ENCODE measurements around the gene TMEM63A.

Gene TMEM63A

DNA sequence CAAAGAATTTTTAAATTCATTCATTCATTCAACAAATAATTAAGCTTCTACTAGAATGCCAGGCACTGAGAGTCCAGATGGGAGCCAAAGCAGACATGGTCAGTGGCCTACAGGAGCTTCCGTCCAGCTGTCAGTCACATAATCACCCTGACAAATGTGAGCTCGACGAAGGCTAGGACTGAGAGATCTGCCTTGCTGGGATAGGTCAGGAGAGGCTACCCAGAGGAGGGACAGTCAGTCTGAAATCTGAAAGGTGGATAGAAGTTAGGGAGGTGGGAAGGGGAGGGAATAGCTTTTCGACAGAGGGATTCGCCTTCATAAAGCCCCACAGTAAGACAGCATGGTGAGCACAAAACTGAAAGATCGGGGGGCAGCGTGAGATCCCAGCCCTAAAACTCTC, 64.0 kb downstream of the TMEM63A start:
- Histone ChIP-seq H3K27me3 (replicated peaks; ENCODE audit: insufficient read depth, low read length) (no peaks in the 10 kb centered on the region), H2AFZ (ENCODE audit: low read length) (no peak overlapping the region), H3K4me2 (ENCODE audit: low read depth, low read length) (no peak overlapping the region), H3K79me2 (ENCODE audit: low read length) (no peaks in the 10 kb centered on the region), H4K20me1 (ENCODE audit: insufficient read depth, low read length) (no peaks in the 10 kb centered on the region), H3K4me1 (ENCODE audit: low read length) (no peaks in the 10 kb centered on the region), H3K9me2 (replicated peaks; ENCODE audit: insufficient read depth, low read length) (no peaks in the 10 kb centered on the region), H3K4me3 (ENCODE audit: low read length) (no peak overlapping the region), H3K9me3 (replicated peaks; ENCODE audit: insufficient read depth, low read length) (no peaks in the 10 kb centered on the region), H3K9ac (ENCODE audit: low read length) (no peak overlapping the region), H3F3A (ENCODE audit: insufficient read depth, low read length) (no peaks in the 10 kb centered on the region), H3K36me3 (replicated peaks; ENCODE audit: insufficient read depth, low read length) (no peaks in the 10 kb centered on the region), H3K27ac (ENCODE audit: low read length) (no peak overlapping the region)
- DNase-seq, result no peak
- TF ChIP-seq, protein P1, sequence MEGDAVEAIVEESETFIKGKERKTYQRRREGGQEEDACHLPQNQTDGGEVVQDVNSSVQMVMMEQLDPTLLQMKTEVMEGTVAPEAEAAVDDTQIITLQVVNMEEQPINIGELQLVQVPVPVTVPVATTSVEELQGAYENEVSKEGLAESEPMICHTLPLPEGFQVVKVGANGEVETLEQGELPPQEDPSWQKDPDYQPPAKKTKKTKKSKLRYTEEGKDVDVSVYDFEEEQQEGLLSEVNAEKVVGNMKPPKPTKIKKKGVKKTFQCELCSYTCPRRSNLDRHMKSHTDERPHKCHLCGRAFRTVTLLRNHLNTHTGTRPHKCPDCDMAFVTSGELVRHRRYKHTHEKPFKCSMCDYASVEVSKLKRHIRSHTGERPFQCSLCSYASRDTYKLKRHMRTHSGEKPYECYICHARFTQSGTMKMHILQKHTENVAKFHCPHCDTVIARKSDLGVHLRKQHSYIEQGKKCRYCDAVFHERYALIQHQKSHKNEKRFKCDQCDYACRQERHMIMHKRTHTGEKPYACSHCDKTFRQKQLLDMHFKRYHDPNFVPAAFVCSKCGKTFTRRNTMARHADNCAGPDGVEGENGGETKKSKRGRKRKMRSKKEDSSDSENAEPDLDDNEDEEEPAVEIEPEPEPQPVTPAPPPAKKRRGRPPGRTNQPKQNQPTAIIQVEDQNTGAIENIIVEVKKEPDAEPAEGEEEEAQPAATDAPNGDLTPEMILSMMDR (IDR thresholded peaks at IDR 0.05; ENCODE audit: low read length), result no peak
- TF ChIP-seq EZH2 (optimal IDR thresholded peaks at IDR 0.05; ENCODE audit: low read depth, low read length) (no peak), EZH2phosphoT487 (IDR thresholded peaks at IDR 0.05; ENCODE audit: low read length) (no peak)

DNA sequence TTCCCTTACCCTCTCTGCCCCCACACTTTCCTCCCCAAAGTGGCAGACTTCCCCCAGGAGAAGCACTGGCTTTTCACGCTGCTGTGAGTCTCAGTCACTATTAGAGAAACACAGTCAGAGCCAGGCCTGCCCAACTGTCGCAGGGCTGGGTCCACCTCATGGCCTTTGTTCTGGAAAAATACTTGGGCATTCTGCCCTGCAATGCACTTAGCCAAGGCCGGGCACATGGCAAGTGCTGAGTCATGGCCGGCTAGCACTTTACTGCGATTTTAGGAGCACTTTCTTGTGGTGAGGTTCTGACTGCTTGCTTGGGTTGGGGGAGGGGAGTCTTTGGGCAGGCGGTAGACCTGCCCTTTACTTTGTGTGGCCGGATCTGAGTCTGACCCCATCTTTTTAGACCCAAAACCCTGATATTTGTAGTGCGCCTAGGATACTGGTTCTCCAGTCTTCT, 64.5 kb downstream of the TMEM63A start:
- H3F3A ChIP-seq (ENCODE audit: insufficient read depth, low read length), result no peaks in the 10 kb centered on the region
- no peaks in the 10 kb centered on the region for H4K20me1 ChIP-seq (ENCODE audit: insufficient read depth, low read length)
- no peak overlapping the region for H3K4me3 ChIP-seq (ENCODE audit: low read length)
- DNase-seq, result no peak
- H3K36me3 ChIP-seq (replicated peaks; ENCODE audit: insufficient read depth, low read length), result no peaks in the 10 kb centered on the region
- H3K4me2 ChIP-seq (ENCODE audit: low read depth, low read length), result no peak overlapping the region
- TF ChIP-seq, protein P1 (IDR thresholded peaks at IDR 0.05; ENCODE audit: low read length), result no peak
- no peak for TF ChIP-seq EZH2phosphoT487 (IDR thresholded peaks at IDR 0.05; ENCODE audit: low read length)
- TF ChIP-seq EZH2 (optimal IDR thresholded peaks at IDR 0.05; ENCODE audit: low read depth, low read length), result no peak
- H3K9me3 ChIP-seq (replicated peaks; ENCODE audit: insufficient read depth, low read length), result no peaks in the 10 kb centered on the region
- H2AFZ ChIP-seq (ENCODE audit: low read length), result no peak overlapping the region
- no peaks in the 10 kb centered on the region for H3K27me3 ChIP-seq (replicated peaks; ENCODE audit: insufficient read depth, low read length)
- H3K79me2 ChIP-seq (ENCODE audit: low read length), result no peaks in the 10 kb centered on the region
- H3K4me1 ChIP-seq (ENCODE audit: low read length), result no peaks in the 10 kb centered on the region
- no peak overlapping the region for H3K27ac ChIP-seq (ENCODE audit: low read length)
- no peak overlapping the region for H3K9ac ChIP-seq (ENCODE audit: low read length)
- H3K9me2 ChIP-seq (replicated peaks; ENCODE audit: insufficient read depth, low read length), result no peaks in the 10 kb centered on the region

DNA sequence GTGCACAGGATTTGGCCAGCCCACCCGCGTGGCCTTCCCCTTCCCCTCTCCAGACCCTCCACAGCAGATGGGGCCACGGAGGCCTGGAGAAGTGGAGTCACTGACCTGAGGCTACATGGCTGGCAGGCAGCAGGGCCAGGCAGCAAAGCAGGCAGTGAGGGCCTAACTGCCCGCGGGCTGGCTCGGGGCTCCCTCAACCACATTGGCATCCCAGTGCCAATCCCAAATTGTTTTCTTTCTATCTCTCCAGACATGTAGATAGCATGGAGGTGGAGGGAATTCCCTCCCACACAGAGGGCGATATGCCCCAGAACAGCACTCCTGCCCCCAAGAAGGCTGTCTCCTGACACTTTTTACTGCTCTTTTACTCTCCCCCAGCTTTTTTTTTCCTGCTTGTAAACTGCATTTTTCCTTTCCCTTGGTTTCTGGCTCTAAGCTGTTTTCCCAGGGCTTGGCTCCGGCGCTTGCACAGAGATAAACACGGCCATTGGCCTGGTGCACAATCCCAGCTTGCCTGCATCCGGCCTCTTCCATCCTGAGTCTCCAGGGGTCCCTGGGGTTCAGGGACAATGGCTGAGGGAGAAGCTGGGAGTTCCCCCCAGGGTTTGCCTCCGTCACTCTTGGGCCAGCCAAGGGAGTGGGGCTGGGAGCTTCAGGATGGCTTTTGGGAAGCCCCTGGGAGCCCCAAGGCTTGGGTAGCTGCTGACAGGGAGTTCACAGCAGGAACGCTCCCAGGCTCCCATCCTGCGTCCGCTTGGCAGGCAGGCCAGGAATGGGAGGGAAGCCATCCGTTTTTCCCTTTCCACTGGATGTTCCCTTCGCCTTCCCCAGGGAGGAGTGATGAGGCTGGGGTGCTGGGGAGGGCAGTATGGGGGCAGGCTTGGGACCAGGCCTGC, 65.3 kb downstream of the TMEM63A start:
- H3K9me3 ChIP-seq (replicated peaks; ENCODE audit: insufficient read depth, low read length), result no peaks in the 10 kb centered on the region
- H4K20me1 ChIP-seq (ENCODE audit: insufficient read depth, low read length), result no peaks in the 10 kb centered on the region
- H3F3A ChIP-seq (ENCODE audit: insufficient read depth, low read length), result 0 out of 2 replicates have a peak, but pooled peaks cover under 1% of the 10 kb centered on the region
- no peaks in the 10 kb centered on the region for H3K4me1 ChIP-seq (ENCODE audit: low read length)
- no peak overlapping the region for H3K9ac ChIP-seq (ENCODE audit: low read length)
- H3K27me3 ChIP-seq (replicated peaks; ENCODE audit: insufficient read depth, low read length), result no peaks in the 10 kb centered on the region
- H2AFZ ChIP-seq (ENCODE audit: low read length), result no peak overlapping the region
- H3K27ac ChIP-seq (ENCODE audit: low read length), result no peak overlapping the region
- H3K4me2 ChIP-seq (ENCODE audit: low read depth, low read length), result no peak overlapping the region
- TF ChIP-seq EZH2phosphoT487 (IDR thresholded peaks at IDR 0.05; ENCODE audit: low read length) (no peak), EZH2 (optimal IDR thresholded peaks at IDR 0.05; ENCODE audit: low read depth, low read length) (no peak)
- TF ChIP-seq, protein P1 (IDR thresholded peaks at IDR 0.05; ENCODE audit: low read length), result no peak
- no peak overlapping the region for H3K4me3 ChIP-seq (ENCODE audit: low read length)
- DNase-seq, result no peak
- H3K9me2 ChIP-seq (replicated peaks; ENCODE audit: insufficient read depth, low read length), result no peaks in the 10 kb centered on the region
- H3K79me2 ChIP-seq (ENCODE audit: low read length), result no peaks in the 10 kb centered on the region
- no peaks in the 10 kb centered on the region for H3K36me3 ChIP-seq (replicated peaks; ENCODE audit: insufficient read depth, low read length)

All from MM.1S (cell line).